ENCODE measurements around the gene F11.
"Not testable (repeated sequence)": the region's sequence is repeated elsewhere in the genome, so short reads cannot be mapped to it uniquely, and the experiment has no call there.

The F11 gene

DNA sequence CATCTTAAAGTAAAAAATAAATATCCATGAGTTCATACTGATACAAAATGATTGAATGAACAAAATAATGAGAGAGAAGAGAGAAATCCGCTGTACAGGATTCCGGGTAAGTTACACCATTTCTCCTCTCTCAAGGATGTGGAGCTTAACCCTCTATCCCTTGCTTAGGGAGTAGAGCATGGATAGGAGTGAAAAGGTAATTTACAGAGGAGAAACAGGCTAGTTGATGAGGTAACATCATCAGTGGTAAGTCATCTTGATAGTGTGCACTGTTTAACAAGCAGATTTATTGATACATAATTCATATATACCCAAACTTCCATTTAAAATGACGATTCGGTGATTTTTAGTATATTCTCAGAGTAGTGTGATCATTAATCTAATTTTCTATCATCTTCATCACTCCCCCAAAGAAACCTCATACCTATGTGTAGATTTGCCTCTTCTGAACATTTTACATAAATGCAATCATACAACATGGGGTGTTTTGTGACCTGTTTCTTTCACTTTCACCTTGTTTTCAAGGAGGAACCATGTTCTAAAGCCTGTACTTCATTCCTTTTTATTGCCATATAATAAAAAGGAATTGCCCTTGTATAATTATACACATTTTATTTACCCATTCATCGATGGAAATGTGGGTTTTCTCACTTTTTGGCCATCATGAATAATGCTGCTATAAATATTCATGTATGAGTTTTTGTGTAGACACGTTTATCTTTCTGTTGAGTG lies 34.8 kb downstream of the F11 start:
- no peak for DNase-seq

DNA sequence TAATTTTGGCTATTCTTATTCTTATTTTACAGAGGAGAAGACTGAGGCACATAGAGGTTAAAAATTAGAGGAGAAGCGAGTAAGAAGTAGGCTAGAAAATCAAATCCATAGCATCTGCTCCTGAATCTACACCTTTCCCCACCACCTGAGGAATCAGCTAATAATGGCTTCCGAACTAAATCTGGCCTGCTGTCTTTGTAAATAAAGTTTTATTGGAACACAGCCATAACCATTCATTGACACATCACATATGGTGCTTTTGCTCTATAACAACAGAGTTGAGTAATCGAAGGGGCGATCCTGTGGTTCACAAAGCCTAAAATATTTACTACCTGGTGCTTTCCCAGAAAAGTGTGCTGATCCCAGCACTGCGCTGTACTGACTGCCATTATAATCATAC lies 38.2 kb downstream of the F11 start:
- DNase-seq = no peak

DNA sequence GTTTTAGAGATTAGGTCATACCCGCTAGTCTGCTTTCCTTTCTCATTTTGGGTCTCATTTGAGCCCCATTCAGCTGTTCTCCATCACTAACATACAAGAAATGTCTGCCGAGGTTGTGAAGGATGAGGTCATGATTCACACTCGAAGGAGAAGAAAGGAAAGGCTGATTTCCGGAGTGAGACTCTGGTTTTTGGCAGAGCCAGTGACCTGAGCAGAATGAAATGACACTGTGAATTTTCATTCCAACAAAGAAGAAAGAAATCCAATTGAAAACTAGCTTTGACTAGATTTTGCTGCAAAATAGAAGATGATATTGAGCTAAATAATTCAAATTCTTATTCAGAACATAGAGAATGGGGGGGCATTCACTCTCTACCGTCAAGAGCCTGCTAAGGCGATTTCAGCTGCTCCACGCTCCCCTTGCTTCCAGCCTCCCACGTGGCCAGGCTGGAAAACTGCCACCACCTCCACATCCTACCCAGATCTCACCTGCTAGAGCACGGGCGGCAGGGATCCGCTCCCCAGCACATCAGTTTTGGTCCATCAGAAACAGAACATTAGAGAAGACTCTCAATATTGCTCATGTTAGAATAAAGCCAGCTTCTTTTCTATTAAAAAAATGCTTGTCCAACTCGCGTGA lies 39.0 kb downstream of the F11 start:
- DNase-seq = no peak

DNA sequence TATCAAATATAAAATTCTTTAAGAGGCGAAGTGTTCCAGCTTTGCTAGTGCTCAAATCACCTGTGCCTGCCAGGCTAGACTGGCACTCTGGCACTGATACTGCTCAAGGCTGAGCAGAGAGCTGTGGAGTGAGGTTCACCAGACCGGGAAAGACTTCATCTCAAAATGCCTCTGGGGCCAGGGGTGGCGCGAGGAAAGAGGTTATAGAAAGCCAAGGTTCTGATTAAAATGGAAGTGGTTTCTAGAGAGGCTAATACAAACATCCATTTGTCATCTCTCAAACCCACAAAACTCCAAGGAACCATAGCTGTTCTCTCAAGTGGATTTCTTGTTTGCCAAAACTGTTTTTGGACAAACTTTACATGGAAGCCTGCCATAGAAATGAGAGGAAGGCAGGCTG lies 41.5 kb downstream of the F11 start:
- DNase-seq = no peak

DNA sequence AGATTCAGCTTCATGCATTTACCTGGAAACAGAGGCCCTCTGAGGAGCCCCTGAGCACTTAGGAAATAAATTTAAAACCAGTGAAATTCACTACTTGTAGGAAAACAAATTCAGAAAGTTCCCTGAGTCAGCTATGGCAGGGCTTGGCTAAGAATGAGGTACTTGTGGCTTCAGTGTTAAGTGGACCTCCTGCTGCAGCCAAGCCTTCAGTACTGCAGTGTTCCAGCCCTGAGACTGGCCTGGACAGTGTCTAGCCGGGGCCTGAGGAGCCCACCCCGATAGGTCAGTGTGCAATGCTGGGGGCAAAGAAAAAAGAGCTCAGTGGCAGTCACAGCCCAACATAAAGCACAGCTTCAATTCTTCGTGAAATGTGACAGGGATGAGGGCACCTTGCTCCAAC lies 41.9 kb downstream of the F11 start:
- DNase-seq = no peak

DNA sequence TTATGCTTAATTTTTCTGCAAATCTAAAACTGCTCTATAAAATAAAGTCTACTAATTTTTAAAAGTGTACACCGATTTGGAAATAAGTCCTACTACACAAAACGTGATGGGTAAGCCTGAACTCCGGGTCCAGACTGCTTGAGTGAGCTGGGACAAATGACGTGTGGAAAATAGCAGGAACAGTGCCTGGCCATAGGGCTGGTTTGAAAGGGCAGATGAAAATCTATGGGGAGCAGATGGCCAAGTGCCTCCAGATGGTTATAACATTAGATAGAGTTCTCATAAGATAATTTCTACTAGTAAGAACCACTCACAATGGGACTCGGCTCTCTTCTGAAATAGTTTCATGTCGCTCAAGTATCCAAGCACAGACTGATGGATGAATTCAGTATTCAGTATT lies 52.5 kb downstream of the F11 start:
- DNase-seq = no peak

DNA sequence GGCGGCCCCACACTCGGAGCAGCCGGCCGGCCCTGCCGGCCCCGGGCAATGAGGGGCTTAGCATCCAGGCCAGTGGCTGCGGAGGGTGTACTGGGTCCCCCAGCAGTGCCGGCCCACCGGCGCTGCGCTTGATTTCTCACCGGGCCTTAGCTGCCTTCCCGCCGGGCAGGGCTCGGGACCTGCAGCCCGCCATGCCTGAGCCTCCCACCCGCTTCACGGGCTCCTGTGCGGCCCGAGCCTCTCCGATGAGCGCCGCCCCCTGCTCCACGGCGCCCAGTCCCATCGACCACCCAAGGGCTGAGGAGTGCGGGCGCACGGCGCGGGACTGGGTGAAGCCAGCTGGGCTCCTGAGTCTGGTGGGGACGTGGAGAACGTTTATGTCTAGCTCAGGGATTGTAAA lies 58.7 kb downstream of the F11 start:
- not testable (repeated sequence) for DNase-seq

DNA sequence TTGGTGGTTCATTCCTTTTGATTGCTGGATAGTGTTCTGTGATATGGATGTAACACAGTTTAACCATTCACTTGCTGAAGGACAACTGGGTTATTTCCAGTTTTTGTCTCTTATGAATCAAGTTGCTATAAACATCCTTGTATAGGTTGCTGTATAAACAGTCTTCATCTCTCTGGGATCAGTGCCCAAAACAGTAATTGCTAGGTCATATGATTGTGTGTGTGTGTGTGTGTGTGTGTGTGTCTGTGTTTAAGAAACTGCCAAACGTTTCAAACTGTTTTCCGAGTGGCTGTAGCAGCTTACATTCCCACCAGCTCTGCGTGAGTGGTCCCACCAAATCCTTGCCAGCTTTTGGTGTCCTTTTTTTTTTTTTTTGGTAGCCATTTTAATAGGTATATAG lies 60.4 kb downstream of the F11 start:
- DNase-seq = no peak

DNA sequence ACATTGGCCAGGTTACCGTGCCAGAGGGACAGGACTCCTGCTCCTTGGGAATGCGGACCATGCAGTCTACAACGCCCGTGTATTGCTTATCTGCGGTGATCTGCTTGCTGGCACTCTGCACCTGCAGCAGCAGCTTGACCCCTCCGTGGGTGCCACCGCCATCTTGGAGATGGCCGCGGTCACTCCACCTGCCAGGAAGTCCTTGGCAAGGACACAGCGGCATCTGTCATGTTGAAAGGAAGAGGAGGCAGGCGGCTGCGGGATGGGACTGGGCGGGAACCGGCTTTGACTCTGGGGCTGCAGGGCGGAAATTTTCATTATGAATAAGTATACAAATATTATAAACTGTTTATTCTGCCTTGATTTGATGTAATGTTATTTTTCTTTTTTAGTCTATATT lies 63.4 kb downstream of the F11 start:
- no peak for DNase-seq

DNA sequence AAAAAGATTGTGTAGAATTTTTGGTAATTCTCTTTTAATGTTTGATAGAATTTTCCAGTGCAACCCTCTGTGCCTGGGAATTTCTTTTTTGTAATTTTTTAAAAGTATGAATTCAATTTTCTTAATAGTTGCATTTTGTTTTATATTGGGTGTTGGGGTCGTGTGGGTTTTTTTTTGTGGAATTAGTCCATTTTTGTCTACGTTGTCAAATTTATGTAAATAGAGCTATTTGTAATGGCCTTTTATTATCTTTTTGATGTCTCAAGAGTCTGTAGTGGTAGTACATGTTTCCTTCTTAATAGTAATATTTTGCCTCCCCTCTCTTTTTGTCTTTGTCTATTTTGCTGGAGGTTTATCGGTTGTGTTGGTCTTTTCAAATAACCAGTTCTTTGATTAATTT lies 64.4 kb downstream of the F11 start:
- DNase-seq = no peak

DNA sequence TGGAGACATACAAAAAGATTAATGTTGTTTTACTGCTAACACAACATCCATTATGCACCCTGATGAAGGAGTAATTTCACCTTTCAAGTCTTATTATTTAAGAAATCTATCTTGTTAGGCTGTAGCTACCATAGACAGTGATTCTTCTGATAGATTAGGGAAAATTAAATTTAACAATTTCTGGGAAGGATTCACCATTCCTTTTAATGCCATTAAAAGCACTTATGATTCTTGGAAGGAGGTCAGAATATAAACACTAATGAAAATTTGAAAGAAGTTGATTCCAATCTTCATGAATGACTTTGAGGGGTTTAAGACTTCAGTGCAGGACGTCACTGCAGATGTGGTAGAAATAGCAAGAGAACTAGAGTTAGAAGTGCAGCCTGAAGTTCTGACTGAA lies 69.8 kb downstream of the F11 start:
- no peak for DNase-seq

All from NCI-H526 (cell line).